Brain pericyte (primary cell): ENCODE results near the gene HDHD2.
"Not testable (repeated sequence)": the region's sequence is repeated elsewhere in the genome, so short reads cannot be mapped to it uniquely, and the experiment has no call there.

Experiments used
- DNase-seq: peaks from one replicate; pipeline ENCODE4 v3.0.0-alpha.2; 2012; ENCODE audit warnings: low read depth, low spot score

Gene HDHD2

GRCh38 chr18:47150029-47150823 is at the start of gene HDHD2:
Gene HDHD2, minus strand, starts transcription at chr18:47150500. Its CDS starts 14,061 bp downstream, at chr18:47136439.
- DNase-seq, result peak; percentile 37

GRCh38 chr18:47195961-47196360 is 45.7 kb upstream of the HDHD2 start:
- DNase-seq, result not testable (repeated sequence)

GRCh38 chr18:47191961-47192360 is 41.7 kb upstream of the HDHD2 start:
- DNase-seq, result no peak

- no peak for DNase-seq
These were observed 37.4 kb upstream of the HDHD2 start for GRCh38 chr18:47187721-47188120.

DNA sequence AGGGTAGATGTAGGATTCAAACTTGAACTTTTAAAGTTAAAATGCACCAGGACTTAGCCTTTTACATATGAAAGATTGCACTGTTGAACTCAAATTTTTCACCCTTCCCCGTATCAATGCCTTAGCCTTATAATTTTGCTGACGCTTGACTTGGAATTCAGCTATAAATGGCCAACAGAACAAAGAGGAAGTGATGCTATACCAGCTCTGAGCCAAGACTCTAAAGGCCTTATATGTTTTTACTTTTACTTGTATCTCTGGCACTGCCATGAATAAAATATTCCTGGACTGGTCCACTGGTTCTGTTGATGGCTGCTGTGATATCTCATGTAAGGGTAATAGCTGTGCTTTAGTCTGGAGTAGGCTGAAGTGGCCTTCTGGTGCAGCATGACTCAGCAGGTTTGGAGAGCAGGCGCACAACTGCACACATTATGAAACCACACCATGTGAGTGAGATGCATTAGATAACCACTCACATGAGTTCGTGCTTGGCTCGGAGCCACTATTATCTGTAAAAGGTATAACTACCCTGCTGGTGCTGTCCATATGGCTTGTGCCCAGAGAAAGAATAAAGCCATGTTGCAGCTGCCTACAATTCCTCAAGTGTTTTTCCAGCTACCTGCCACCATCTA is 34.2 kb upstream of the HDHD2 start:
- DNase-seq, result no peak

DNA sequence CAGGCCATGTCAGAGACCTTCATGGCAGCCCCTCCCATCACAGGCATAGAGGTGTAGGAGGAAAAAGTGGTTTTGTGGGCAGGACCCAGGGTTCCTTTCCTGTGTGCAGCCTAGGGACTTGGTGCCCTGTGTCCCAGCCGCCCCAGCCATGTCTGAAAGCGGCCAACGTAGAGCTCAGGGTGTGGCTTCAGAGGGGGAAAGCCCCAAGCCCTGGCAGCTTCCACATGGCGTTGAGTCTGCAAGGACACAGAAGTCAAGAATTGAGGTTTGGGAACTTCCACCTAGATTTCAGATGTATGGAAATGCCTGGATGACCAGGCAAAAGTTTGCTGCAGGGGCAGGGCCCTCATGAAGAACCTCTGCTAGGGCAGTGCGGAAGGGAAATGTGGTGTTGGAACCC is 31.9 kb upstream of the HDHD2 start:
- DNase-seq, result not testable (repeated sequence)

DNA sequence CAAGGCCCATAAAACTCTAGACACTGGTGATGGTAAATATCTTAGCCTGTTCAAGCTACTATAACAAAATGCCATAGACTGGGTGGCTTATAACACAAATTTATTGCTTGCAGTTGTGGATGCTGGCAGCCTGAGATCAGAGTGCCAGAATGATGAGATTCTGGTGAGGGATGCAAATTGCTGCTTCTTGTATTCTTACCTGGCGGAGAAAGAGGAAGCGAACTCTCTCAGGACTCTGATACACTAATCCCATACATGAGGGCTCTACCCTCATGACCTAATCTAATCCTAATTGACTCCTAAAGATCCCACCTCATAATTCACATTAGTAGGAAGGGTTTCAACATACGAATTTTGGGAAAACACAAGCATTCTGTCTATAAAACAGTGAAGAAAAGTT is 30.5 kb upstream of the HDHD2 start:
- no peak for DNase-seq

- no peak for DNase-seq
These were observed 29.2 kb upstream of the HDHD2 start for GRCh38 chr18:47179520-47179919.

DNA sequence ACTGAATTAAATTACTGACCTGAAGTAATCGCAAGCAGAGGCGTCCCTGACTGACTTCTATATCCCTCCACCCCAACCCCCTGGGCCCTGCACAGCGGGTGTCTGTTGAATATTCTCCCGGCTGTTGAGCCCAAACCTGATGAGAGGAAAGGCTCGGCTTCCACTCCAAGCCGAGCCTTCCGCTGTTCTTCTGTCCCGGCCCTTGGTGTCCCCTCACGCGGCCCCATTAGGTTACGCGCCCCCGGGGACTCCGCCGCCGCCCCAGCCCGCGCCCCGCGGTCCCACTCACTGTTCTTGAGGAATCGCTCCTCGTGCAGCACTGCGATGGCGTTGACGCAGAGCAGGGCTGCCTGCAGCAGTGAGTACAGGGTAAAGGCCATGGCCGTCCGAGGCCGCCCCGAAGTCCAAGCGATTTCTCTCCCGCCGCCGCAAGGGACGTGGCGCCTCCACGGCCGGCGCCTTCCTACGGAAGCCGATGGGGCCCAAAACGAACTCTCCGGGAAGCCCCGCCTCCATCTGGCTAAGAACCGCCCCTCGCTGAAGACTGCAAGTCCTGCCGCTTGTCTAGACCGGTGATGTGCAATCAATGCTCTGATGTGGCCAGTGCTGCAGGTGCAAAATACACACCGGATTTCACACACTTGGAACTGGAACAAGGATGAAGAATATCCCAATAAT is 25.7 kb upstream of the HDHD2 start, which contains the start of gene IER3IP1:
TSS of gene IER3IP1 (minus strand) at position 467 of the 678 bp plus-strand sequence. CDS start at position 380, 87 bp downstream.
- peak; percentile 63 for DNase-seq

DNA sequence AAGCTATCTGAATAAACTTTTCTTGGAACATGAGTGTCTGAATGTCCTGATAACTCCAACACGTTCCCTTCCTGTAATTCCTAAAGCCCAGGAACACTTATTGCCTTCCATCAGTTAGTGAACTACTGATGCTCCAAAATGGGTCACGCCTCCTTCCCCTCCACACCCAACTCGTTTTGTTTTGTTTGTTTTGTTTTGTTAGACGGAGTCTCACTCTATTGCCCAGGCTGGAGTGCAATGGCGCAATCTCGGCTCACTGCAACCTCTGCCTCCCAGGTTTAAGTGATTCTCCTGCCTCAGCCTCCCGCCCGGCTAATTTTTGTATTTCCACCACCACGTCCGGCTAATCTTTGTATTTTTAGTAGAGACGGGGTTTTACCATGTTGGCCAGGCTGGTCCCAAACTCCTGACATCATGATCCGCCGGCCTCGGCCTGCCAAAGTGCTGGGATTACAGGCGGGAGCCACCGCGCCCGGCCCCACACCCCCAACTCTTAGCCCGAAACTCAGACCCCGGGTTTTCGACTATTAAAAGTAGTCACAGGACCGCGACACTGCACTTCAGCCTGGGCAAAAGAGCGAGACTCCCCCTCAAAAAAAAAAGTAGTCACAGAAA is 25.1 kb upstream of the HDHD2 start:
- no peak for DNase-seq

GRCh38 chr18:47174545-47175116 is 24.3 kb upstream of the HDHD2 start:
- DNase-seq, result no peak

DNA sequence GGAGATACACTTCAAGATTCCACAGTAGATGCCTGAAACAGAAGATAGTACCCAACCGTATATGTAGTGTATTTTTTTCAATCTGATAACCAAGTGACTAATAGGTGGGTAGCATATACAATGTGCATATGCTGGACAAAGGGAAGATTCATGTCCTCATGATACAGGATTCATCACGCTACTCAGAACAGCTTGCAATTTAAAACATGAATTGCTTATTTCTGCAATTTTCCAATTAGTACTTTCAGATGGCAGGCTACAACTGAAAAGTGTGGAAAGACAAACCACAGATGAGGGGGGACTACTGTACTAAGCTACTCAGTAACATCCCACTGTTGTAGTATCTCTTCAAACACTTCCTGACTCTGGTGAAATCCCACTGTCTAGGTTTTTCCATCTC is 22.2 kb upstream of the HDHD2 start:
- no peak for DNase-seq

DNA sequence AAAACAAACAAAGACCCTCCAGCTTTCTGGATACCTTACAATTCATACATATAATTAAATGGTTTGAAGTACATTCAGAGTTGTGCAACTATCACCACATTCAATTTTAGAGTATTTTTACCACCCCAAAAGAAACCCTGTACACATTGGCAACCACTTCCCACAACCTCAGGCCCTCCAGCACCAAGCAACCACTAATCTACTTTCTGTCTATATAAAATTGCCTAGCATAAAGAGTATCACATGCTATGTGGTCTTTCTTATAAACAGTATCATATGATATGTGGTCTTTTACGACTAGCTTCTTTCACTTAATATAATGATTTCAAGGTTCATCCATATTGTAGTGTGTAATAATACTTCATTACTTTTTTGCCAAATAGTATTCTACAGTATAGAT is 18.6 kb upstream of the HDHD2 start:
- DNase-seq, result no peak

DNA sequence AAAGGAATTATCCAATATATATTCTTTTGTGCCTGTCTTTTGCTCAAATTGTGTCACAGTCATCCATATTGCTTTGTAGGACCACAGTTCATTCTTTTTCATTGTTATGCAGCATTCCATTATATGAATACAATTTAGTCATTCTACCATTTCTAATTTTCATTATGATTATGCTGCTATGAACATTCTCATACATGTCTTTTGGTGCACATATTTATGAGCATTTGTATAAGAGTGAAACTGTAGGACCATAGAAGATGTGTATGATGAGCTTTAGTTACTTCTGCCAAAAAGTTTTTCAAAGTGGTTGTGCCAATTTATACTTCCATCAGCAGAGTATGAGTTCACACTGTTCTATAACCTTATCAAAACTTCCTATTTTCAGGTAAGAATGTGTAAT is 18.2 kb upstream of the HDHD2 start:
- no peak for DNase-seq

DNA sequence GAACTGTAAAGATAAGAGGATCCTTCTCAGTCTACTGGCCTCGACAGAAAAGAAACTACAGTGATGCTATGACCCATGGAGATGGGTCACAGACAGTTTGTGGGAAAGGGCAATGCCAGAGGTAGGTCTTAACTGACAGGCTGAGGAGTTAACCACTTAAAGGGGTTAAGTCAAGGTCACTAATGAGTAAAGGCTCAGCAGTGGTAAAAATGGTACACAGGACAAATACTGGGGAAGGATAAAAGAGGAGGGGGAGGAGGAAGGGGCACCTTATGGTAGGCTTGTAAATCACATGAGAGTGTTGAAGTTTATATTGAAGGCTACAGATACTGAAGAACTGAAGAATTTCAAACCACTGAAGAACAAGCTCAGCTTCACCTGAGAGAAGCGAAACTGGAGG is 16.0 kb upstream of the HDHD2 start:
- no peak for DNase-seq

DNA sequence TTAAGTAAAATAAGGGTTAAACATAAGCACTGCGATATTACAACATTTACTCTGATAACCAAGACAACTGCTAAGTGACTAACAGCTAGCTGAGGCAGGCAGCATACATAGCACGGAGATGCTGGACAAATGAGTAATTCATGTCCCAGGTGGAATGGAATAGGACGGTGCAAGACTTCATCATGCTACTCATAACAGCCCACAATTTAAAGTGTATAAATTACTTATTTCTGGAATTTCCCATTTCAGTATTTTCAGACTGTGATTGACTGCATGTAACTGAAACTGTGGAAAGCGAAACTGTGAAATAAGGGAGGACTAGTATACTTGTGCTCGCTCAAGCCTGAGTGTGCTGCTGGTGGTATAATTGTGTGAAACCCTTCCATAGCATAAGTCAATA is 12.9 kb upstream of the HDHD2 start:
- no peak for DNase-seq

GRCh38 chr18:47160256-47160655 is 10.0 kb upstream of the HDHD2 start:
- no peak for DNase-seq

GRCh38 chr18:47158404-47158803 is 8.1 kb upstream of the HDHD2 start:
- not testable (repeated sequence) for DNase-seq

GRCh38 chr18:47151439-47151838 is 1.1 kb upstream of the HDHD2 start:
- no peak for DNase-seq

GRCh38 chr18:47150824-47151366 is 595 bp upstream of the HDHD2 start:
- no peak for DNase-seq

GRCh38 chr18:47149457-47150028 is 757 bp downstream of the HDHD2 start:
- no peak for DNase-seq
